Heart left ventricle (tissue), 16 donors: ENCODE measurements around the gene MSMP. TPM values are rescaled to one million over a fixed set of nuclear protein-coding genes. Genes with fewer than 3 reads are reported as not detected.

Experiments used
- ATAC-seq, 4 donors: fragments of 200-7000 bp; cut with Tn5 transposase; one replicate each; pipeline ENCODE4 v1.9.1; 2020 to 2022; ENCODE audit warnings: moderate library complexity in 4 of 4, mild to moderate bottlenecking in 3 of 4, moderate number of reproducible peaks in 1 of 4
- DNase-seq, 5 donors: peaks; one replicate each; pipeline ENCODE4 v3.0.0-alpha.2; 2020
- H3K27ac ChIP-seq, 12 donors: fragments of 200-600 bp; sonication (generic) in 4 of 12; one replicate each; pipeline versions ENCODE4 v1.5.0 to v1.8.0; 2016 to 2022; ENCODE audit warnings: mild to moderate bottlenecking in 2 of 12
- H3K27me3 ChIP-seq, 9 donors: fragments of 200-600 bp; sonication (generic) in 2 of 9; one replicate each; pipeline versions ENCODE4 v1.5.1 to v1.8.0; 2016 to 2022; ENCODE audit warnings: mild to moderate bottlenecking in 3 of 9
- H3K36me3 ChIP-seq, 9 donors: fragments of 200-600 bp; sonication (generic) in 2 of 9; one replicate each; pipeline versions ENCODE4 v1.5.0 to v1.8.0; 2018 to 2022; ENCODE audit warnings: mild to moderate bottlenecking in 2 of 9
- H3K4me1 ChIP-seq, 12 donors: fragments of 200-600 bp; sonication (generic) in 4 of 12; one replicate each; pipeline versions ENCODE4 v1.5.0 to v1.8.0; 2016 to 2022; ENCODE audit warnings: mild to moderate bottlenecking in 3 of 12
- H3K4me3 ChIP-seq, 12 donors: fragments of 200-600 bp; sonication (generic) in 4 of 12; one replicate each; pipeline versions ENCODE4 v1.5.0 to v1.8.0; 2017 to 2022; ENCODE audit warnings: mild to moderate bottlenecking in 9 of 12, moderate library complexity in 4 of 12
- H3K9me3 ChIP-seq, 12 donors: fragments of 200-600 bp; sonication (generic) in 4 of 12; one replicate each; pipeline versions ENCODE4 v1.5.0 to v1.8.0; 2016 to 2022; ENCODE audit warnings: mild to moderate bottlenecking in 1 of 12
- CTCF ChIP-seq, 12 donors: fragments of 200-600 bp; sonication (generic) in 4 of 12; IDR thresholded peaks; one replicate each; pipeline versions ENCODE4 v1.5.0 to v1.8.0; 2018 to 2022; ENCODE audit warnings: antibody characterized with exemption in 12 of 12, mild to moderate bottlenecking in 5 of 12
- POLR2A ChIP-seq, 2 donors: fragments of 450-650 bp; IDR thresholded peaks; one replicate each; pipeline ENCODE4 v1.6.1; 2017; ENCODE audit warnings: antibody characterized with exemption in 2 of 2, mild to moderate bottlenecking in 2 of 2, moderate library complexity in 2 of 2
- WGBS, 4 donors: extraction: QIAGEN DNeasy Blood & Tissue Kit in 2 of 4; methylation state at CpG; one replicate each; pipeline versions ENCODE4 v1.1.5 to v1.1.7; 2013 to 2018; 5-methylcytosine and 5-hydroxymethylcytosine counted together
- intact Hi-C, 10 donors: fragments of 100-400 bp; cut with DNase I; formaldehyde crosslinking; loops; one replicate each; pipeline versions ENCODE4 v1.11.1 to v1.14.2; 2022
- polyA plus RNA-seq, 2 donors: library from polyadenylated mRNA; stranded (reverse); fragments of 200-250 nt; gene quantifications; one replicate each; pipeline ENCODE4 v1.2.3, GENCODE V29; 2013
- total RNA-seq, 9 donors: library from RNA; depleted of rRNA in 2 of 9; stranded (reverse); fragments of >200 nt in 2 of 9; fragmentation: NEBNext Ultra II Directional in 3 of 9; extraction: Animal tissue kit (Norgen Biotek cat#: 25700) in 3 of 9; gene quantifications; one replicate each; pipeline versions ENCODE4 v1.1.0 to v1.2.4, GENCODE V29; 2016 to 2023
- donor health status: ischemic (EF 13 %, LVEDD 7.1; RV severe dilation, severe dysfunction).
- donor health status: healthy with polysubstance abuse.
- donor health status: DM: no; HTN: yes; CAD: no.
- donor health status: DM: no; HTN: no; CAD: no.
- donor health status: ischemic (EF 25% LVEDD 6.9; RV normal size, moderate dysfunction).
- donor health status: ischemic (EF 25% LVEDD 5.7; RV mildly dilated, moderate dysfunction).
- donor health status: healthy.
- donor health status: DM: yes; HTN: yes; CAD: no.
- donor health status: ischemic (EF 35%, LVEDD 5.7; RV mildly dilated, moderate dysfunction).
- donor health status: nonischemic (EF 11% LVEDD 7.7; RV severe dilation, severe dysfunction).
- donor health status: DM: yes; HTN: yes; CAD: no.
- donor health status: PGD.
- donor health status: ischemic (EF 29% LVEDD 5.4; RV normal size, mild dysfunction).
- donor health status: nonischemic (EF 23%, LVEDD 6.1; RV moderate dilation, normal function).

MSMP gene
- total and polyA plus RNA-seq, 11 donors: 0.26 TPM; not detected in 10

- 1 to 3% (median 2%) methylated on average over 20 of the region's 20 CpGs for WGBS, 4 donors
- intact Hi-C loops: loop anchor here in 1 of 10 donors (10.0 kb wide), 1 partner anchor 57 kb away; the partner anchor contains the start of genes HINT2 and SPAG8
- DNase-seq: peak in 4 of 5 donors; percentile 48 to 66 (median 56)
- peak overlapping the region; percentile 75 to 95 (median 88) for H3K27ac ChIP-seq
- peaks cover 0 to 31% (median 28%) of the 10 kb centered on the region in 9 donors for H3K36me3 ChIP-seq
- peaks cover 0 to 38% (median 26%) of the 10 kb centered on the region in 12 donors for H3K4me1 ChIP-seq
- ATAC-seq: peak; percentile 52 to 80 (median 66)
- H3K9me3 ChIP-seq: no peaks in the 10 kb centered on the region
- H3K27me3 ChIP-seq: no peaks in the 10 kb centered on the region
- no peak for TF ChIP-seq POLR2A (IDR thresholded peaks at IDR 0.05)
- TF ChIP-seq CTCF (IDR thresholded peaks at IDR 0.05): no peak
- peak overlapping the region; percentile 30 to 67 (median 62) for H3K4me3 ChIP-seq
Observed at GRCh38 chr9:35757226-35757891, 3.3 kb upstream of the MSMP start.

- intact Hi-C loops: loop anchor here in 1 of 10 donors (10.0 kb wide), 1 partner anchor 58 kb away; the partner anchor contains the start of genes HINT2 and SPAG8
- H3K4me3 ChIP-seq: peak overlapping the region; percentile 30 to 67 (median 62)
- TF ChIP-seq POLR2A (IDR thresholded peaks at IDR 0.05): no peak
- TF ChIP-seq CTCF (IDR thresholded peaks at IDR 0.05): peak; percentile 28 to 69 (median 58)
- peak; percentile 74 to 86 (median 84) for DNase-seq
- no peaks in the 10 kb centered on the region for H3K9me3 ChIP-seq
- peaks cover 0 to 39% (median 36%) of the 10 kb centered on the region in 9 donors for H3K36me3 ChIP-seq
- peaks cover 0 to 38% (median 26%) of the 10 kb centered on the region in 12 donors for H3K4me1 ChIP-seq
- H3K27ac ChIP-seq: peak overlapping the region; percentile 75 to 95 (median 88)
- ATAC-seq: peak; percentile 49 to 83 (median 74)
- H3K27me3 ChIP-seq: no peaks in the 10 kb centered on the region
- WGBS, 4 donors: 11 to 17% (median 13%) methylated on average over 38 to 48 of the region's 48 CpGs
Observed at GRCh38 chr9:35756275-35757225, 2.5 kb upstream of the MSMP start.

- TF ChIP-seq CTCF (IDR thresholded peaks at IDR 0.05) (no peak), POLR2A (IDR thresholded peaks at IDR 0.05) (no peak)
- no peaks in the 10 kb centered on the region for H3K9me3 ChIP-seq
- ATAC-seq (no peak), DNase-seq (no peak)
- no peak overlapping the region for H3K27ac ChIP-seq
- H3K36me3 ChIP-seq: peaks cover 0 to 52% (median 48%) of the 10 kb centered on the region in 9 donors
- no peak overlapping the region for H3K4me3 ChIP-seq
- peaks cover 0 to 41% (median 31%) of the 10 kb centered on the region in 12 donors for H3K4me1 ChIP-seq
- no peaks in the 10 kb centered on the region for H3K27me3 ChIP-seq
- 75 to 96% (median 93%) methylated on average over 4 of the region's 4 CpGs for WGBS, 4 donors
- intact Hi-C loops: loop anchor here in 1 of 10 donors (10.0 kb wide), 1 partner anchor 60 kb away; the partner anchor contains the start of genes HINT2 and SPAG8
Observed at GRCh38 chr9:35755071-35755470, 995 bp upstream of the MSMP start.
